HFFc6 (cell line): Measurements from ENCODE around the gene FGF14. TPM values are rescaled to one million over a fixed set of nuclear protein-coding genes. Genes with fewer than 3 reads are reported as not detected.

Experiments
- DNase-seq: peaks from one replicate; pipeline ENCODE4 v3.0.0-alpha.2; 2018
- H3K27ac Mint-ChIP-seq: 2 replicates; pipeline ENCODE4 v1.8.0; 2020; ENCODE audit warnings: mild to moderate bottlenecking, mixed read lengths
- H3K27me3 Mint-ChIP-seq: 2 replicates; pipeline ENCODE4 v1.8.0; 2021; ENCODE audit warnings: mild to moderate bottlenecking, moderate library complexity, mixed read lengths; ENCODE audit not compliant: insufficient read depth
- H3K36me3 Mint-ChIP-seq: 2 replicates; pipeline ENCODE4 v1.8.0; 2021; ENCODE audit warnings: low read depth, mixed read lengths
- H3K4me1 Mint-ChIP-seq: 2 replicates; pipeline ENCODE4 v1.8.0; 2020; ENCODE audit warnings: low read depth, mixed read lengths
- H3K4me3 Mint-ChIP-seq: 2 replicates; pipeline ENCODE4 v1.8.0; 2020; ENCODE audit warnings: mild to moderate bottlenecking, moderate library complexity, mixed read lengths
- H3K9me3 Mint-ChIP-seq: 2 replicates; pipeline ENCODE4 v1.8.0; 2020; ENCODE audit warnings: mild to moderate bottlenecking, mixed read lengths
- total RNA-seq, 6 experiments: library from RNA; stranded (reverse); fragmentation: NEBNext Ultra II Directional; extraction: Animal tissue kit (Norgen Biotek cat#: 25700); gene quantifications; 2 replicates in 1 of 6; 3 replicates in 5 of 6; pipeline ENCODE4 v1.2.3, GENCODE V29; 2021
- TF ChIP-seq, protein P1 (sequence below): fragments of 200-600 bp; sonication (generic); IDR thresholded peaks from 2 replicates; pipeline ENCODE4 v1.5.0; 2021; ENCODE audit warnings: antibody characterized with exemption, mild to moderate bottlenecking

FGF14 gene
- total RNA-seq, 6 experiments from 2014 or later: 0.02 to 0.03 TPM; not detected in 4

DNA sequence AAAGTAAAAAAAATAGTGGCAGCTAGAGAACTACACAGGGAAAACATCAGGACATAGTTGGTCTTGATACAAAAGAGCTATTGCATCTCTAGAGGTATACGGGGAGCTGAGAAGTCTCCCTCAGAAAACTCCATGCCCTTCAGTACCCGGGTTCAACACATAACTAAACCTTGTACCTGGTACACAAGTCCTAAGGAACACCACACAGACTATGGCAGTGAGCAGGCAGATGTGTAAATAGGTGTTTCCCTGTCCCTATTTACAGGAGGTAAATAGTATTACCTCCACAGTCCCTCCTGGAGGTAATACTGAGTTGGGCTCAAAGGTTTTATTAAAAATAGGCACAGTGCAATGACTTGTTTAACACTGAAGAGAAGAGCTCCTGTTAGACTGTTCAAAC is 5.9 kb downstream of the FGF14 start:
- Mint-ChIP-seq H3K27me3 (peaks cover 5% of the 10 kb centered on the region; the same call in 1 of the 2 replicates), H3K36me3 (no peaks in the 10 kb centered on the region), H3K4me1 (no peaks in the 10 kb centered on the region), H3K27ac (no peak overlapping the region), H3K9me3 (peaks cover 9% of the 10 kb centered on the region), H3K4me3 (no peak overlapping the region)
- no peak for DNase-seq
- TF ChIP-seq, protein P1, sequence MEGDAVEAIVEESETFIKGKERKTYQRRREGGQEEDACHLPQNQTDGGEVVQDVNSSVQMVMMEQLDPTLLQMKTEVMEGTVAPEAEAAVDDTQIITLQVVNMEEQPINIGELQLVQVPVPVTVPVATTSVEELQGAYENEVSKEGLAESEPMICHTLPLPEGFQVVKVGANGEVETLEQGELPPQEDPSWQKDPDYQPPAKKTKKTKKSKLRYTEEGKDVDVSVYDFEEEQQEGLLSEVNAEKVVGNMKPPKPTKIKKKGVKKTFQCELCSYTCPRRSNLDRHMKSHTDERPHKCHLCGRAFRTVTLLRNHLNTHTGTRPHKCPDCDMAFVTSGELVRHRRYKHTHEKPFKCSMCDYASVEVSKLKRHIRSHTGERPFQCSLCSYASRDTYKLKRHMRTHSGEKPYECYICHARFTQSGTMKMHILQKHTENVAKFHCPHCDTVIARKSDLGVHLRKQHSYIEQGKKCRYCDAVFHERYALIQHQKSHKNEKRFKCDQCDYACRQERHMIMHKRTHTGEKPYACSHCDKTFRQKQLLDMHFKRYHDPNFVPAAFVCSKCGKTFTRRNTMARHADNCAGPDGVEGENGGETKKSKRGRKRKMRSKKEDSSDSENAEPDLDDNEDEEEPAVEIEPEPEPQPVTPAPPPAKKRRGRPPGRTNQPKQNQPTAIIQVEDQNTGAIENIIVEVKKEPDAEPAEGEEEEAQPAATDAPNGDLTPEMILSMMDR: no peak

DNA sequence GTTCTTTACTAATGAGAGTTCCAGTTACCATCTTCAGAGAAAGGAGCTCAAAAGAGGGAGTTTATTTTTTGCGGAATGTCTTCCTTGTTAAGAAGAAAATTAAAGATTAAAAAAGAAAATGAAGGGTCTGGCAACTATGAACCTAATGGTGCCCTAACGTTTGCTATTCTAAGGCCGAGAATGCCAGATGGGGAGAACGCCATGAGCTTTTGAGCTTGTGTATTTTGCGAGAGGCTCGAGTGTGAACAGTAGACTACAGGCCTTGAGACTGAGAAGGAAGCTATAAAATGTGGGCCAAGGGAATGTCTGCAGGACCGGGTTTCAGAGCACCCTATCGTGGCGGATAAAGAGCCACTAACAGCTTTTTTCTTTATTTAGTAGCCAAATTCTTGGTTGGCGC is 6.7 kb downstream of the FGF14 start:
- no peak for DNase-seq
- H3K36me3 Mint-ChIP-seq: no peaks in the 10 kb centered on the region
- no peak overlapping the region for H3K27ac Mint-ChIP-seq
- peaks cover 9% of the 10 kb centered on the region for H3K9me3 Mint-ChIP-seq
- H3K4me1 Mint-ChIP-seq: no peaks in the 10 kb centered on the region
- H3K27me3 Mint-ChIP-seq: peaks cover 4% of the 10 kb centered on the region; the same call in 1 of the 2 replicates
- no peak overlapping the region for H3K4me3 Mint-ChIP-seq
- TF ChIP-seq, protein P1: no peak

DNA sequence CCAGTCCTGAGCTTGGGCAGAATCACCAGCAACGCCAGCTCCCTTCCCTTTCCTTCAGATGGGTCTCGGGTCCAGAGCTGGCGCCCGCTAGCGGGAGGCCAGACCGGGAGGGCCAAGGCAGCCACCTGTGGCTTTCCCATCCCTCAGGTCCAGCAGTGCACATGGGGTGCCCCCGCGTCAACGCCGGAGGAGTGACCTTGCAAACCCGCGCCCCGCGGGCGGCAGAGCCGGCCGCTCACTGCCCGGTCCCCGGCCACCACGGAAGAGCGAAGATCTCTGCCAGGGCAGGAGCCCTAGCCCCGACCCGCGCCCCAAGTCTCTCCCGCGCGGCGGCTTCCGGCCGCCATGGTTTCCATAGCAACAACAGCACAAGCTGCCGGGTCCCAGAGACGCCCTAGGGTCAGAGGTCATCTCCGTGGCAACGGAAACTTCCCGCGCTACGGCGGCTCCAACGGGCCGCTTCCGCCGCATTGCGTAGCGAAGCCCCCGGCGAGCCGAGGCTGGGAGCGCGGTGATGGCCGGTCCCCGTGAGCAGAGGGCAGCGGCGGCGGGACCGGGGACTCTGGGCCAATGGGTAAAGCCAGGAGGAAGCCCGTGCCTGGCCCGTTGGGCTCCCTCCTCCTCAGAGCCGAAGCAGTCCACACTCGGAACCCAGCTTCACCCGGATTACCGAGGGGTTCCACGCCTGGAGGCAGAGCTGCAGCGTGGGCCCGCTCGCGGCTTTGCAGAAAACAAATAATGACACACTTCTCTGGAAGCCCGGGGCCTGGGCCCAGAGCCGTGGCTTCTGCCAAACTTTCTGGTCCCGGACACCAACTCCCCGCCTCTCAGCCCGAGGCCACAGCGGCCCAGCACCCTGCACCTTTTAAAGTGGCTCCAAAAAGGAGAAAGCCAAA is 7.4 kb downstream of the FGF14 start:
- H3K27ac Mint-ChIP-seq: no peak overlapping the region
- no peaks in the 10 kb centered on the region for H3K36me3 Mint-ChIP-seq
- TF ChIP-seq, protein P1: no peak
- H3K9me3 Mint-ChIP-seq: peaks cover 7% of the 10 kb centered on the region
- no peak for DNase-seq
- H3K27me3 Mint-ChIP-seq: peaks cover 4% of the 10 kb centered on the region; the same call in 1 of the 2 replicates
- H3K4me3 Mint-ChIP-seq: no peak overlapping the region
- H3K4me1 Mint-ChIP-seq: no peaks in the 10 kb centered on the region

DNA sequence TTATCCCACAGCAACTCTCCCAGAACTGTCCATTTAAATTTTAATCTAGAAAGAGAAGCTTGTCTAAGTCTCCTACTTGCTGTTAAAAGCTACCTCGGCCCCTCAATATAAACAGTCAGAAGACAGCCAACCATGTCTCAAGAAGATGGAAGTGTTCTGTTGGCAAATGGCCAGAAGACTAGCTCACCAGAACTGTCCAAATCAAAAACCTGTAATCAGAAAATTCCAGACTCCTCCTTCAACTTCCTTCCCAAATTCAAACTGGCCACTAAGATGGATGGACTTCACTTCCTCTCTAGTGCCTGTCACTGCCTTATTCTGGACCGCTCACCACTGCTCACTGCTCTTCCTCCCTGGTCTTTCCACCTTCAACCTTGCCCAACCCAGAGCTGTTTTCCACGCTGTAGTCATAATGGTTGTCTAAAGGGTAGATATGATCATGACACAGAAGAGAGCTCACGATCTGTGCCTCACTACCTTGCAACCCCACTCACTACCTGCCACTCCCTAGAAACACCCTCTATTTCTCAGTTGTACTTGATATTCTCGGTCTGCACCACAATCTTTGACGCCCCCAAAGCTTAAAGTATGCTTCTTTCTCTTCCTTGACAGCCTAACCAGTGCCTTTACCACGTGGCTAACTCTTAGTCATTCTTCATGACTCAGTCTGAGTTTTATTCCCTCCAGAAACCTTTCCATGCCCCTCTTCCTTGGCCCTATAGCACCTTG is 9.2 kb downstream of the FGF14 start:
- Mint-ChIP-seq H3K27me3 (peaks cover 4% of the 10 kb centered on the region; the same call in 1 of the 2 replicates), H3K4me3 (no peak overlapping the region)

DNA sequence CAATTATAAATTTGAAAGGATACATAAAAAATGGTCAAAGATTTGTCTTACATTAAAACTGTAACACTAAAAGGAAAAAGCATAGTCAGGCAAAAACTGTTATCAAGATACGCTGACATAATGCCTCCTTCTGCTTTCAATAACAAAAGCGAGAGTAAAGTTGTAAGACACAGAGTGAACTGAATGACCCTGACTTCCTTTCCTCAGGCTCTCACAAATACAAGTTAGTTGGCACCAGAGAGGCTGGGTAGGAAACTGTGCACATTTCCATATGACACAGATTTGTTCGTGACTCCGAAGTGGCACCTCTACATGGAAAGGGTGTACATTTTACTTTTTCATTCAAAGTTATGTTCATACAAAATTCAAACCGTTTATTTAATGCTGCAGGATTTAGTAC is 15.4 kb downstream of the FGF14 start:
- Mint-ChIP-seq H3K36me3 (no peaks in the 10 kb centered on the region), H3K9me3 (peaks cover 20% of the 10 kb centered on the region), H3K27me3 (no peaks in the 10 kb centered on the region; the same call in 1 of the 2 replicates), H3K4me1 (no peaks in the 10 kb centered on the region), H3K27ac (no peak overlapping the region), H3K4me3 (no peak overlapping the region)
- no peak for DNase-seq
- TF ChIP-seq, protein P1: no peak

More for the DNA sequence above, 9.2 kb downstream of the FGF14 start:
- Mint-ChIP-seq H3K36me3 (no peaks in the 10 kb centered on the region), H3K27ac (no peak overlapping the region), H3K9me3 (peaks cover 12% of the 10 kb centered on the region), H3K4me1 (no peaks in the 10 kb centered on the region)
- TF ChIP-seq, protein P1: no peak
- DNase-seq: no peak
